GM12878 (cell line): ENCODE results near the gene TBC1D10B.

Experiments used
- CTCF ChIP-seq, 3 experiments: IDR thresholded peaks in 2 of 3; conservative IDR thresholded peaks in 1 of 3; 2 replicates each; pipeline ENCODE4 v1.5.1; 2011; ENCODE audit warnings: low read depth in 3 of 3, low read length in 3 of 3, mild to moderate bottlenecking in 3 of 3, control low read depth in 2 of 3, moderate library complexity in 2 of 3, inconsistent platforms in 1 of 3, mixed read lengths in 1 of 3; ENCODE audit not compliant: control insufficient read depth in 2 of 3, insufficient read depth in 1 of 3; ENCODE audit errors: extremely low read depth in 1 of 3
- SMC3 ChIP-seq: IDR thresholded peaks from 2 replicates; pipeline ENCODE4 v1.6.1; 2011; ENCODE audit warnings: low read length, improper control_type of control experiment, borderline replicate concordance

- TF ChIP-seq CTCF (IDR thresholded peaks at IDR 0.05 in 2 of 3, conservative IDR thresholded peaks at IDR 0.05 in 1 of 3; ENCODE audit: control insufficient read depth in 2 of 3, extremely low read depth in 1 of 3, insufficient read depth in 1 of 3, low read depth in 3 of 3, low read length in 3 of 3) (peak in 1 of 3 experiments; percentile 21; a peak in 1 of 6 replicates), SMC3 (no peak)
Observed at GRCh38 chr16:30407102-30407803, 37.0 kb upstream of the TBC1D10B start, which contains the start of gene ZNF771.
